HEK293T (cell line): ENCODE measurements around the gene TRIM71.

Experiments
- ARNT ChIP-seq: fragments of 450-650 bp; IDR thresholded peaks from 2 replicates; pipeline ENCODE4 v1.6.1; 2017; ENCODE audit warnings: mild to moderate bottlenecking
- SUZ12 ChIP-seq: fragments of 450-650 bp; IDR thresholded peaks from 2 replicates; pipeline ENCODE4 v1.6.1; 2016; ENCODE audit warnings: mild to moderate bottlenecking

- TF ChIP-seq ARNT: no peak
- no peak for TF ChIP-seq SUZ12
Observed at GRCh38 chr3:32873531-32874130, 55.8 kb downstream of the TRIM71 start.
